Fibroblast of gingiva (primary cell): ENCODE results near the gene R3HDML.
"Not testable (repeated sequence)": the region's sequence is repeated elsewhere in the genome, so short reads cannot be mapped to it uniquely, and the experiment has no call there.

Experiments
- DNase-seq: peaks from one replicate; pipeline ENCODE4 v3.0.0-alpha.2; 2011; ENCODE audit warnings: low read depth

R3HDML gene

DNA sequence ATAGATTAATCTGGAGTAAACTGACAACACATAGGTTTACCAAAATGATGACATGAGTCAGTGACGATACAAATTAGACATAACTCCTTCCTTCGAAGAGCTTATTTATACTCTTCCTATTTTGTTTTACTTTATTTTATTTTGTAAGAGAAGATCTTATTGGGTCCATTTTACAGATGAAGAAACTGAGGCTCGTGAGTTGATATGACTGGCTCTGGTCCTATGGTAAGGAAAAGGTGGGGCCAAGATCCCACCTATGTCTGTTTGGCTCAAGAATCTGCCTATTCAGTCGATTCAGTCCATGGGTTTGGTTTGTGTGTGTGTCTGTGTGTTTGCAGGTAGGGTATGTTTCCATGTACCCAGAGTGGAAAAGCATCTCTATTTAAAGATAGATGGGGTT is 8.4 kb upstream of the R3HDML start:
- no peak for DNase-seq

GRCh38 chr20:44331201-44331600 is 5.6 kb upstream of the R3HDML start:
- DNase-seq, result no peak

- DNase-seq, result no peak
Measured at GRCh38 chr20:44334306-44334705, 2.5 kb upstream of the R3HDML start.

GRCh38 chr20:44334709-44335108 is 2.1 kb upstream of the R3HDML start:
- no peak for DNase-seq

DNA sequence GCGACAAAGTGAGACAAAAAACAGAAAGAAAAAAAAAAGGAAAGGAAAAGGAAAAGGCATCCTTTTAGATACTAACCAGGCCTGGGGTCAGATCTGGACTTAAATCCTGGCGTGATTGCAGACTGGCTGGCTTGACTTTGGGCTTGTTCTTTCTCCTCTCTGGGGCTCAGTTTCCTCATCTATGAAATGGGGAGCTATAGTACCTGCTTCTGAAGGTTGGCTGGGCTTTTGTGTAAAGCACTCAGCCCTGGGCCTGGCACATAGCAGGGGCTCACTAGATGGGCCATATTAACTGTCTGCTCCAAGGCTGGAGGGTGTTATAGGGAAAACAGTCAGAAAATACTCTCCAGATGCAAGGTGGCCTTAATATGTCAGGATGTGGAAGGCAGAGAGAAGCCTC is 1.2 kb upstream of the R3HDML start:
- DNase-seq, result no peak

GRCh38 chr20:44336086-44336485 is 757 bp upstream of the R3HDML start:
- DNase-seq, result no peak

GRCh38 chr20:44342248-44342647 is 5.4 kb downstream of the R3HDML start:
- no peak for DNase-seq

DNA sequence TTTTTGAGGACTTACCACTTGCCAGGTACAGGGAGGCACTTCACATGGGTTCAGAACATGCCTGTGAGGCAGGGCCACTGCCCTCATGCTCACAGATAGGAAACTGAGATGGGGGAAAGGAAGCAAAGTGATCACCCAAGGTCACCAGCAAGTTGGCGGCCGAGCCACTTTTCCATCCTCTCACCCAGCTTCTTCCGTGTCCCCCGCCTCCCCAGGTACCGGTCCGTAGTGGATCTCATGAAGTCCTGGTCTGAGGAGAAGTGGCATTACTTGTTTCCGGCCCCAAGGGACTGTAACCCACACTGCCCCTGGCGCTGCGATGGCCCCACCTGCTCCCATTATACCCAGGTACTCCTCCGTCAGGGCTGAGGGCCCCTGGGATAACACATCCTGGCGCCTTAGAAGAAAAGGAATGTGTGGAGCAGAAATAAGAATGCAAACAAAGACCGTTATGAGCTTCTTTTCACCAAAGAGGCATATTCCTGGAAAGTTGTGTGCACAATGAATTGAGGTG is 6.4 kb downstream of the R3HDML start:
- DNase-seq, result no peak

GRCh38 chr20:44344723-44345122 is 7.9 kb downstream of the R3HDML start:
- DNase-seq, result no peak

DNA sequence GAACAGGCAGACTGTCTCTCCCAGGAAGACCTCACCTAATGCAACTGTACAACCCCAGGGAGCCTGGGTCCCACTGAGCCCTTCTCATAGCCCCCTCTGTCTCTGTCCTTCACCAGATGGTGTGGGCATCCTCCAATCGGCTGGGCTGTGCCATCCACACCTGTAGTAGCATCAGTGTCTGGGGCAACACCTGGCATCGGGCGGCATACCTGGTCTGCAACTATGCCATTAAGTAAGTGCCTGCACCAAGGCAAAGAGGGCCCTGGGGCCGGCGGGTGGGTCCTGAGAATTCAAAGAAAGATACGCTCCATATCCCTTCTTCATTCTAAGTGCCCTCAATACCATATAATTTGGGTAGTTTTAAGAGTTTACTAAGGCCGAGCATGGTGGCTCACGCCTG is 8.3 kb downstream of the R3HDML start:
- no peak for DNase-seq

DNA sequence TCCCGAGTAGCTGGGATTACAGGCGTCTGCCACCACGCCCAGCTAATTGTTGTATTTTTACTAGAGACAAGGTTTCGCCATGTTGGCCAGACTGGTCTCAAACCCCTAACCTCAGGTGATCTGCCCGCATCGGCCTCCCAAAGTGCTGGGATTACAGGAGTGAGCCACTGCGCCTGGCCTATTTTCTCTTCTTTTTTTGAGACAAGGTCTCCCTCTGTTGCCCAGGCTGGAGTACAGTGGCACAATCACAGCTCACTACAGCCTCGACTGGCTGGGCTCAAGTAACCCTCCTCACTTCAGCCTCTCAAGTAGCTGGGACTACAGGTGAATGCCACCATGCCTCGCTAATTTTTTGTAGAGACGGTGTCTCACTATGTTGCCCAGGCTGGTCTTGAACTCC is 9.1 kb downstream of the R3HDML start:
- not testable (repeated sequence) for DNase-seq

DNA sequence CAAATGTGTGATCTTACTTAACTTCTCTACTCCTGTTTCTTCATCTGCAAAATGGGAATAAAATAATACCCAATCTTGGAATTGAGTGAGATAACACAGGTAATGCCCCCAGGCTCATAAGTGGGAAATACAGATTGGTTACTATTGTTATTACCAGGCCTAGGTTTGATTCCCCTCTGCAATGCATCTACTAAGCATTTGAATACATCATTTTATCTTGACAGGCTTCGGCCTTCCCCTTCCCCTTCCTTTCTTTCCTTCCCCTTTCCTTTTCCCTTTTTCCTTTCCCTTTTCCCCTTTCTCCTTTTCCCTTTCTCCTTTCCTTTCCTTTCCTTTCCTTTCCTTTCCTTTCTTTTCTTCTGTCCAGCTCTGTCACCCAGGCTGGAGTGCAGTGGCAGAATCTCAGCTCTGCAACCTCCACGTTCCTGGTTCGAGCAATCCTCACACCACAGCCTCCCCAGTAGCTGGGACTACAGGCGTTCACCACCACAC is 11.4 kb downstream of the R3HDML start:
- no peak for DNase-seq

DNA sequence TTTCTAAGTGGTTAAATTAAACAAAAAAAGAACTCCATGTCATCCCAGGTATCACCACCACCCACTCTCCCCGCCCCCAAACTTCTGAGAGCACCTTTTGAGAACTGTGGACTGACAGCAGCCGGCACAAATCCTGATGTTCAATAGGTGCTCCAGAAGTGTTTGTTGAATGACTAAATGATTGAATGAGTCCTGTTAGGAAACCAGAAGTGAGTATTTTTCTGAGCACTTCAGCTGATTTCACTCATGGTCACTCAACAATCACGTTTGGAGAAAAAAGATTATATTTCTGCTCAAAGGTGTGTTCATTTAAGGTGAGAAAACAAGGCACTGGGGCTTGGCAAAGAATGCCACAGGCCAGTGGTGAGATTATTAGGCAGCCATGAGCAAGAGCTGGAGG is 12.5 kb downstream of the R3HDML start:
- no peak for DNase-seq

- no peak for DNase-seq
Measured at GRCh38 chr20:44350567-44350966, 13.7 kb downstream of the R3HDML start.

- no peak for DNase-seq
Measured at GRCh38 chr20:44354979-44355497, 18.2 kb downstream of the R3HDML start.

- no peak for DNase-seq
Measured at GRCh38 chr20:44355498-44356352, 18.9 kb downstream of the R3HDML start, which contains the start of gene HNF4A. HNF4A (plus strand) TSS chr20:44355699; CDS start chr20:44355805, 106 bp downstream.

GRCh38 chr20:44356353-44356723 is 19.5 kb downstream of the R3HDML start:
- DNase-seq, result no peak

DNA sequence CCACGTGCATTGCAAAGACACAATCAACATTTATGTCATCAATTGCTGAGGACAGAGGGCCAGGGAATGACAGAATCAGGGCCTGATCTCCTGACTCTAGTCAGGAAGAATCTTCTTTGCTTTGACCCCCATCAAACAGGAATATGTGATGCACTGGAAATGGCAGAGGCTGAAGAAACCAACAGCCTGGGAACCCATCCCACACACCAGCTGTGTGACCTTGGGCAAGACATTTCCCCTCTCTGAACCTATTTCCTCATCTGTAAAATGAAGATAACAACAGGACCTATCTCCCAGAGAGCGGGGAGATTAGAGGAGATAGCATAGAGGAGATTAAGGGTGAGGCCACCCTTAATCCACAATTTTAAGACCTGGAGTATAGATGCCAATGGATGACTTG is 20.2 kb downstream of the R3HDML start:
- DNase-seq, result no peak

GRCh38 chr20:44357555-44358125 is 20.8 kb downstream of the R3HDML start:
- no peak for DNase-seq

GRCh38 chr20:44358776-44359175 is 21.9 kb downstream of the R3HDML start:
- no peak for DNase-seq

DNA sequence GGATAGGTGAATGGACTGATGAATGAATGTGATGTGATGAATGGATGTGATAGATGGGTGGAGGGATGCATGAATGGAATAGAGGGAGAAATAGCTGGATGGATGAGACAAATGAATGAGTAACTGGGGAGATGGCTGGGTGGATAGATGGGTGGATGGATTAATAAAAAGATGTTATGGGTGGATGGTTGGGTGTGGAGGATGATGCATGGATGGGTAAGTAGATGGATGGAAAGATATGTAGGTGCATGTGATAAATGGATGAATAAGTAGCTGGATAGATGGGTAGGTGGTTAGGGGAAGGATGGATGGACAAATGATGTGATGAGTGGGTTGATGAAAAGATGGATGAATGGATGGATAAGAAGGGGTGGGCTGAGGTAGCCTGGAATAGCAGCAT is 23.4 kb downstream of the R3HDML start:
- no peak for DNase-seq

DNA sequence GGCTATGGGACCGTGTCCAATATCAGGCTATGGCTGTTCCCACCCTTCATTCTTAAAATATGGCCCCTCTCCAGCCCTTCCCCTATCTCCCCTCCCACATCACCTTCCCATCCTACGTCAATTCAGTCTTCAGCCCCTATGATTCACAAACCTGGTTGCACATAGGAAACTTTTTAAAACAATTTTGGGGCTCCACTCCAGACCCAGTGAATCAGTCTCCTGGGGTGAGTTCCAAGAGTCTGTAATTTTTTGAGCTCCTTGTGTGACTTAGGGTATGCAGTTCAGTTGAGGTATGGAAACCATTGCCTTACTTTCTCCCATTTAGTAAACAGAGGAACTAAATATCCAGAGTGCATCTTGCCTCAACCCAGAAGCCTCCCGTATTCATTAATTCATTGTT is 24.2 kb downstream of the R3HDML start:
- no peak for DNase-seq

GRCh38 chr20:44362466-44362940 is 25.7 kb downstream of the R3HDML start:
- DNase-seq, result no peak
